ENCODE data around the gene ACOX1. TPM values are rescaled to one million over a fixed set of nuclear protein-coding genes. Genes with fewer than 3 reads are reported as not detected.

ACOX1 gene
- total and polyA plus RNA-seq, 2 of the 13 experiments (the other 11 are each of a cell fraction or from before 2014, with no cell fraction given): 86.4 to 120 TPM

DNA sequence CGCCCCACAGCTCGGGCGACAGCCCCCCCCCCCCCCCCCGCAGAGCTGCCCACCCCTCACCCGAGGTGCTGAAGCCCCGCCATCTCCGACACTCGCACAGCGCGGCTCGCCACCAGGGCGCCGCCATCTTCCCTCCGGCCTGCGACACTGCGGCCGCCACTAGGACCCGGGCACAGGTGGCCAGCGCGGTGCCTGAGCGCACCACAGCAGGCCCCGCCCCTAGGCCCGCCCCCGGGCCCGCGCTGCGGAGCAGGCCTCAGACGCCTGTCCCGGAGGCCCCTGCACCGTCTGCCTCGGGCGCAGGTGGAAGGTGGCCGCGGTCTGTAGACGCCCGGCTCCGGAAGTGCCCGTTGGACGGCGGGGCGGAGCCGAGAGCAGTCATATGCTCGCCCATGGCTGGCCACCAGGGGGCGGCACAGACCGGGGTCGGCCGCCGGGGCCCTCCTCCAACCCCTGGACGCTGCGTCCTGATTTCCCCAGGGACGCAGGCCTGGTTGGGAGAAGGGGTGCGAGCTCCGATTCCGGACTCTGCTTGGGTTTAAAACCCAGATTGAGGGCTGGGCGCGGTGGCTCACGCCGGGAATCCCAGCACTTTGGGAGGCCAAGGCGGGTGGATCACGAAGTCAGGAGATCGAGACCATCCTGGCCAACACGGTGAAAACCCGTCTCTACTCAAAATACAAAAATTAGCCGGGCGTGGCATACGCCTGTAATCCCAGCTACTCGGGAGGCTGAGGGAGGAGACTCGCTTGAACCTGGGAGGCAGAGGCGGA lies 74.0 kb downstream of the ACOX1 start, which contains the start of gene MRPL38 (continued):
- TF ChIP-seq AKAP8 (CRISPR knock-in tag; IDR thresholded peaks at IDR 0.05) (peak; percentile 81), ZNF724P (CRISPR knock-in tag; IDR thresholded peaks at IDR 0.05; ENCODE audit: borderline replicate concordance) (peak; percentile 93), NFKBIZ (CRISPR knock-in tag; IDR thresholded peaks at IDR 0.05) (peak; percentile 46; the same call in 1 of the 2 replicates), DR1 (CRISPR knock-in tag; IDR thresholded peaks at IDR 0.05) (peak; percentile 92), MBNL3 (CRISPR knock-in tag; conservative IDR thresholded peaks at IDR 0.05) (no peak), NR2C2 (CRISPR knock-in tag; IDR thresholded peaks at IDR 0.05; ENCODE audit: borderline replicate concordance) (peak; percentile 53; the same call in 1 of the 2 replicates), ZNF670 (CRISPR knock-in tag; IDR thresholded peaks at IDR 0.05; ENCODE audit: borderline replicate concordance) (peak; percentile 94), EHMT2 (IDR thresholded peaks at IDR 0.05; ENCODE audit: borderline replicate concordance, low read depth, low read length) (no peak), ZFP36L1 (CRISPR knock-in tag; IDR thresholded peaks at IDR 0.05) (peak; percentile 94; the same call in 1 of the 2 replicates), FOSL2 (CRISPR knock-in tag; IDR thresholded peaks at IDR 0.05) (peak; percentile 71), ZNF547 (CRISPR knock-in tag; IDR thresholded peaks at IDR 0.05) (peak; percentile 97), SSRP1 (CRISPR knock-in tag; IDR thresholded peaks at IDR 0.05) (peak; percentile 50; the same call in 1 of the 2 replicates), RARG (CRISPR knock-in tag; IDR thresholded peaks at IDR 0.05; ENCODE audit: low read depth) (no peak), DNMT1 (CRISPR knock-in tag; IDR thresholded peaks at IDR 0.05) (no peak; the same call in 1 of the 2 replicates), HNF4A (CRISPR knock-in tag; IDR thresholded peaks at IDR 0.05) (peak; percentile 70), ASH2L (IDR thresholded peaks at IDR 0.05; ENCODE audit: insufficient read length, low read depth, low read length) (no peak), ZNF44 (CRISPR knock-in tag; IDR thresholded peaks at IDR 0.05) (peak; percentile 98), HOXA3 (CRISPR knock-in tag; IDR thresholded peaks at IDR 0.05) (peak; percentile 93), ZNF180 (CRISPR knock-in tag; IDR thresholded peaks at IDR 0.05; ENCODE audit: borderline replicate concordance, low read depth) (no peak), SCMH1 (CRISPR knock-in tag; IDR thresholded peaks at IDR 0.05; ENCODE audit: borderline replicate concordance) (no peak), ZNF546 (CRISPR knock-in tag; conservative IDR thresholded peaks at IDR 0.05) (peak; percentile 35; the same call in 1 of the 2 replicates), HMG20B (CRISPR knock-in tag; conservative IDR thresholded peaks at IDR 0.05) (peak; percentile 89), ZNF17 (CRISPR knock-in tag; IDR thresholded peaks at IDR 0.05) (peak; percentile 86; the same call in 1 of the 2 replicates), ZNF790 (CRISPR knock-in tag; IDR thresholded peaks at IDR 0.05; ENCODE audit: borderline replicate concordance) (no peak; the same call in 1 of the 2 replicates)
- TF ChIP-seq, protein P1, sequence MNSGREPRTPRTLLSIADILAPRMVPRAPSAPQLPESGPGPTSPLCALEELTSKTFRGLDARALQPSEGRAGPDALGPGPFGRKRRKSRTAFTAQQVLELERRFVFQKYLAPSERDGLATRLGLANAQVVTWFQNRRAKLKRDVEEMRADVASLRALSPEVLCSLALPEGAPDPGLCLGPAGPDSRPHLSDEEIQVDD (CRISPR knock-in tag; IDR thresholded peaks at IDR 0.05; ENCODE audit: borderline replicate concordance): no peak
- TF ChIP-seq, protein P2, sequence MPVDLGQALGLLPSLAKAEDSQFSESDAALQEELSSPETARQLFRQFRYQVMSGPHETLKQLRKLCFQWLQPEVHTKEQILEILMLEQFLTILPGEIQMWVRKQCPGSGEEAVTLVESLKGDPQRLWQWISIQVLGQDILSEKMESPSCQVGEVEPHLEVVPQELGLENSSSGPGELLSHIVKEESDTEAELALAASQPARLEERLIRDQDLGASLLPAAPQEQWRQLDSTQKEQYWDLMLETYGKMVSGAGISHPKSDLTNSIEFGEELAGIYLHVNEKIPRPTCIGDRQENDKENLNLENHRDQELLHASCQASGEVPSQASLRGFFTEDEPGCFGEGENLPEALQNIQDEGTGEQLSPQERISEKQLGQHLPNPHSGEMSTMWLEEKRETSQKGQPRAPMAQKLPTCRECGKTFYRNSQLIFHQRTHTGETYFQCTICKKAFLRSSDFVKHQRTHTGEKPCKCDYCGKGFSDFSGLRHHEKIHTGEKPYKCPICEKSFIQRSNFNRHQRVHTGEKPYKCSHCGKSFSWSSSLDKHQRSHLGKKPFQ (CRISPR knock-in tag; IDR thresholded peaks at IDR 0.05; ENCODE audit: insufficient replicate concordance): peak; percentile 75
- TF ChIP-seq, protein P3, sequence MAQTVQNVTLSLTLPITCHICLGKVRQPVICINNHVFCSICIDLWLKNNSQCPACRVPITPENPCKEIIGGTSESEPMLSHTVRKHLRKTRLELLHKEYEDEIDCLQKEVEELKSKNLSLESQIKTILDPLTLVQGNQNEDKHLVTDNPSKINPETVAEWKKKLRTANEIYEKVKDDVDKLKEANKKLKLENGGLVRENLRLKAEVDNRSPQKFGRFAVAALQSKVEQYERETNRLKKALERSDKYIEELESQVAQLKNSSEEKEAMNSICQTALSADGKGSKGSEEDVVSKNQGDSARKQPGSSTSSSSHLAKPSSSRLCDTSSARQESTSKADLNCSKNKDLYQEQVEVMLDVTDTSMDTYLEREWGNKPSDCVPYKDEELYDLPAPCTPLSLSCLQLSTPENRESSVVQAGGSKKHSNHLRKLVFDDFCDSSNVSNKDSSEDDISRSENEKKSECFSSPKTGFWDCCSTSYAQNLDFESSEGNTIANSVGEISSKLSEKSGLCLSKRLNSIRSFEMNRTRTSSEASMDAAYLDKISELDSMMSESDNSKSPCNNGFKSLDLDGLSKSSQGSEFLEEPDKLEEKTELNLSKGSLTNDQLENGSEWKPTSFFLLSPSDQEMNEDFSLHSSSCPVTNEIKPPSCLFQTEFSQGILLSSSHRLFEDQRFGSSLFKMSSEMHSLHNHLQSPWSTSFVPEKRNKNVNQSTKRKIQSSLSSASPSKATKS (CRISPR knock-in tag; IDR thresholded peaks at IDR 0.05): no peak; the same call in 1 of the 2 replicates
